PFSK-1 (cell line): Measurements from ENCODE around the gene TLX2.

Experiments used
- POLR2AphosphoS5 ChIP-seq: IDR thresholded peaks from 2 replicates; pipeline ENCODE4 v1.6.1; 2012; ENCODE audit warnings: low read depth, mild to moderate bottlenecking, control low read depth, low read length, moderate library complexity
- REST ChIP-seq, 2 experiments: IDR thresholded peaks; 2 replicates each; pipeline versions ENCODE4 v1.6.1 to v1.8.0; 2011 to 2012; ENCODE audit warnings: low read depth in 2 of 2, low read length in 2 of 2, control low read depth in 1 of 2, inconsistent platforms in 1 of 2, mild to moderate bottlenecking in 1 of 2, moderate library complexity in 1 of 2; ENCODE audit not compliant: insufficient read depth in 1 of 2
- SIN3A ChIP-seq: IDR thresholded peaks from 2 replicates; pipeline ENCODE4 v1.6.1; 2012; ENCODE audit warnings: mild to moderate bottlenecking, low read length, moderate library complexity, borderline replicate concordance; ENCODE audit not compliant: insufficient read depth

DNA sequence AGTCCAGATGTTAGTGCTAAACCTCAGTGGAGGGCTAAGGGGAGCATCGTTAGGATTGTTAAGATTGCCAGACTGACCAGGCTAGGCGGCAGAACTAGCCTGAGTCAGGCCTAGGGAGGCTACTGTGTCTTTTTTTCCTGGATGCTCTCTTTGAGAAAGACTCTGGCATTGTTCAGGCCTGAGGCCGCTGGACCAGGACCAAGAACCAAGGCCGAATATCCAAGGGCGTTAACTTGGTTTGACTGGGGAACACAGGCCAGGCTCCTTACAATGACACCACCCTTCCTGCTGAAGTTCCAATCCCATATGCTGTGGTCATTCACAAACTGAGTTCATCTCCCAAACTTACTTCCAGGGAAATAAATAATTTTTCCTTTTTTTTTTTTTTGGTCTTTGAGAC, 26.0 kb downstream of the TLX2 start:
- TF ChIP-seq POLR2AphosphoS5 (no peak), SIN3A (no peak), REST (IDR thresholded peaks at IDR 0.05; ENCODE audit: insufficient read depth in 1 of 2, low read depth in 2 of 2, low read length in 2 of 2) (no peak)
